ENCODE measurements around the gene ERLEC1.
A peak's percentile ranks its signal among the peaks of the same experiment; 100 is the strongest.
"Not testable (repeated sequence)": the region's sequence is repeated elsewhere in the genome, so short reads cannot be mapped to it uniquely, and the experiment has no call there.

The ERLEC1 gene

GRCh38 chr2:53842891-53843290 is 56.0 kb downstream of the ERLEC1 start:
- no peak for TF ChIP-seq CTCF (IDR thresholded peaks at IDR 0.05; ENCODE audit: low read depth, low read length)
- no peak overlapping the region for H3K4me3 ChIP-seq (replicated peaks in 1 of 2; ENCODE audit: low read depth in 2 of 2, low read length in 2 of 2)
- DNase-seq (ENCODE audit: low read depth in 2 of 2): no peak

- DNase-seq (ENCODE audit: low read depth in 2 of 2): no peak
- TF ChIP-seq CTCF (IDR thresholded peaks at IDR 0.05; ENCODE audit: low read depth, low read length): no peak
- H3K4me3 ChIP-seq (replicated peaks in 1 of 2; ENCODE audit: low read depth in 2 of 2, low read length in 2 of 2): no peak overlapping the region
These were observed 56.8 kb downstream of the ERLEC1 start for GRCh38 chr2:53843595-53843994.

GRCh38 chr2:53848062-53848461 is 61.2 kb downstream of the ERLEC1 start:
- DNase-seq (ENCODE audit: low read depth in 2 of 2): no peak
- H3K4me3 ChIP-seq (replicated peaks in 1 of 2; ENCODE audit: low read depth in 2 of 2, low read length in 2 of 2): no peak overlapping the region
- no peak for TF ChIP-seq CTCF (IDR thresholded peaks at IDR 0.05; ENCODE audit: low read depth, low read length)

GRCh38 chr2:53851052-53851757 is 64.4 kb downstream of the ERLEC1 start:
- peak in 1 of 2 donors; percentile 15 for DNase-seq (ENCODE audit: low read depth in 2 of 2)
- H3K4me3 ChIP-seq (replicated peaks in 1 of 2; ENCODE audit: low read depth in 2 of 2, low read length in 2 of 2): not testable (repeated sequence)

- no peak overlapping the region for H3K4me3 ChIP-seq (replicated peaks in 1 of 2; ENCODE audit: low read depth in 2 of 2, low read length in 2 of 2)
- no peak for TF ChIP-seq CTCF (IDR thresholded peaks at IDR 0.05; ENCODE audit: low read depth, low read length)
- no peak for DNase-seq (ENCODE audit: low read depth in 2 of 2)
These were observed 65.7 kb downstream of the ERLEC1 start for GRCh38 chr2:53852532-53852931.

- DNase-seq (ENCODE audit: low read depth in 2 of 2): no peak
- no peak overlapping the region for H3K4me3 ChIP-seq (replicated peaks in 1 of 2; ENCODE audit: low read depth in 2 of 2, low read length in 2 of 2)
- TF ChIP-seq CTCF (IDR thresholded peaks at IDR 0.05; ENCODE audit: low read depth, low read length): no peak
These were observed 67.8 kb downstream of the ERLEC1 start for GRCh38 chr2:53854678-53855077.

- no peak overlapping the region for H3K4me3 ChIP-seq (replicated peaks in 1 of 2; ENCODE audit: low read depth in 2 of 2, low read length in 2 of 2)
- no peak for DNase-seq (ENCODE audit: low read depth in 2 of 2)
- no peak for TF ChIP-seq CTCF (IDR thresholded peaks at IDR 0.05; ENCODE audit: low read depth, low read length)
These were observed 69.4 kb downstream of the ERLEC1 start for GRCh38 chr2:53856272-53856671.

All from cardiac fibroblast (primary cell).